ENCODE results near the gene PDE1A. TPM values are rescaled to one million over a fixed set of nuclear protein-coding genes. Genes with fewer than 3 reads are reported as not detected.

PDE1A gene
- total RNA-seq, 1 donor from 2014 or later: 4.8 TPM

DNA sequence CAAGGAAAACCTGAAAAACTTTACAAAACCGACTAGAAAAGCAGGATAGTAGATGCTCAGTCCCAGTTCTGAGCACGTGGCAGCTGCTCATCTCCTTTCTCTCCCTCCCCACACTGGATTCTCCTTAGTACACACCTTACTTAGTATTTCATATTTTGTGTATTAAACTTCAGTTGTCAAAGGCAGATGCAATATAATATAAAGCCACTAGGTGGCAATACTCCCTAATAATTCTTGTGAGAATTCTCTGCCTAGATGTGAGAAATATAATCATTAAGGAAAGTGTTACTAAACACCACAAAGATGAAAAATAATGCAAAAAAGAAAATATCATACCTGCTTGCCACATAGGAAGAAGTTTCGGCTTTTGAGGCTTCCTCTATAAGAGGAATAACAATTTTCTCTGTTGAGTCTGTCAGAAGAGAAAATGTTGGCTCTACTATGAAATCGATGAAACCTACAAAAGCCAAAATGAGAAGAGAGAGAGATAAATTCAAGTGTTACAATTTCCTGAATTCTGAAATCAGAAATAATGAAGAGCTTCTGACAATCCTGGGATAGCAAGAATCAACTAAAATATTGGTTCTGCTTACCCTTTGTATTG is 240.6 kb downstream of the PDE1A start:
- Histone ChIP-seq H3K36me3 (peaks cover 4 to 14% of the 10 kb centered on the region in 2 donors), H3K4me3 (no peak overlapping the region), H3K9me3 (peaks cover 0 to 20% of the 10 kb centered on the region in 2 donors), H3K27ac (no peak overlapping the region), H3K27me3 (no peaks in the 10 kb centered on the region), H3K4me1 (no peaks in the 10 kb centered on the region)
- intact Hi-C loops (cut with DNase I): loop anchor here (1.0 kb wide), 1 partner anchor 465 kb away; no protein-coding TSS in a partner anchor
- DNase-seq (ENCODE audit: low spot score in 2 of 2): no peak
- TF ChIP-seq, protein P1, sequence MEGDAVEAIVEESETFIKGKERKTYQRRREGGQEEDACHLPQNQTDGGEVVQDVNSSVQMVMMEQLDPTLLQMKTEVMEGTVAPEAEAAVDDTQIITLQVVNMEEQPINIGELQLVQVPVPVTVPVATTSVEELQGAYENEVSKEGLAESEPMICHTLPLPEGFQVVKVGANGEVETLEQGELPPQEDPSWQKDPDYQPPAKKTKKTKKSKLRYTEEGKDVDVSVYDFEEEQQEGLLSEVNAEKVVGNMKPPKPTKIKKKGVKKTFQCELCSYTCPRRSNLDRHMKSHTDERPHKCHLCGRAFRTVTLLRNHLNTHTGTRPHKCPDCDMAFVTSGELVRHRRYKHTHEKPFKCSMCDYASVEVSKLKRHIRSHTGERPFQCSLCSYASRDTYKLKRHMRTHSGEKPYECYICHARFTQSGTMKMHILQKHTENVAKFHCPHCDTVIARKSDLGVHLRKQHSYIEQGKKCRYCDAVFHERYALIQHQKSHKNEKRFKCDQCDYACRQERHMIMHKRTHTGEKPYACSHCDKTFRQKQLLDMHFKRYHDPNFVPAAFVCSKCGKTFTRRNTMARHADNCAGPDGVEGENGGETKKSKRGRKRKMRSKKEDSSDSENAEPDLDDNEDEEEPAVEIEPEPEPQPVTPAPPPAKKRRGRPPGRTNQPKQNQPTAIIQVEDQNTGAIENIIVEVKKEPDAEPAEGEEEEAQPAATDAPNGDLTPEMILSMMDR (IDR thresholded peaks at IDR 0.05): peak; percentile 68 to 83 (median 79)

DNA sequence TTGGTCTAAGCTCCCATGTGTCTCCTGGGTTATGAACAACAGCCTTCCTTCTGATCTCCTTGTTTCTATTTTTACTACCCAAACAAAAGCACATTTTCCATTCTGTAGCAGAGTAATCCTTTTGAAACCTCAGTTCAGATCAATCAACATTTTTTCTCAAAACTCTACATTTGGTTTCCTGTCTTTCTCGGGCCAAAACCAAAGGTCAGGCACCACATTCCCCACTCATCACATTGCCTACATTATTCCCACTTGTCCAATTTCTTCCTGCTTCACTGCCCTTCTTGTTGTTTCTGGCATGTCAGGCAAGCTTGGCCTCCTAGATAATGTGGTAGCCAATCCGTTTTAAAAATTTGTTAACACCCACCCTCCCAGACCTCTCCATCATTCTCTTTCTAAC is 244.4 kb downstream of the PDE1A start:
- TF ChIP-seq, protein P1 (IDR thresholded peaks at IDR 0.05): no peak
- DNase-seq (ENCODE audit: low spot score in 2 of 2): no peak
- Histone ChIP-seq H3K27me3 (no peaks in the 10 kb centered on the region), H3K4me3 (no peak overlapping the region), H3K27ac (no peak overlapping the region), H3K36me3 (peaks cover 4 to 14% of the 10 kb centered on the region in 2 donors), H3K9me3 (peaks cover 0 to 20% of the 10 kb centered on the region in 2 donors), H3K4me1 (no peaks in the 10 kb centered on the region)
- intact Hi-C loops (cut with DNase I): no loop called here

DNA sequence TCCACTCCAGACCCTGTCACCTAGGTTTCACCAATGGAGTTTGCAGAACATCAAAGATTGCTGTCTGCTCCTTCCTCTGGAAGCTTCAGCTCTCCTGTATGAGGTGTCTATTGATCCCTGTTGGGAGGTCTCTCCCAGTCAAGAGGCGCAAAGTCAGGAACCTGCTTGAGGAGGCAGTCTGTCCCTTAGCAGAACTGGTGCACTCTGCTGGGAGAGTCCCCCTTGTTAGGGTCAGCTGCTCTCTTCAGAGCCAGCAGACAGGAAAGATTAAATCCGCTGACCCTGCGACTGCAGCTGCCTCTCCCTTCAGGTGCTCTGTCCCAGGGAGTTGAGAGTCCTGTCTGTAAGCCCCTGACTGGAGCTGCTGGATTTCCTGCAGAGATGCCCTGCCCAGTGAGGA is 245.5 kb downstream of the PDE1A start:
- Histone ChIP-seq H3K27me3 (no peaks in the 10 kb centered on the region), H3K4me1 (no peaks in the 10 kb centered on the region), H3K9me3 (peaks cover 0 to 20% of the 10 kb centered on the region in 2 donors), H3K36me3 (peaks cover 4 to 14% of the 10 kb centered on the region in 2 donors), H3K4me3 (no peak overlapping the region), H3K27ac (no peak overlapping the region)
- intact Hi-C loops (cut with DNase I): no loop called here
- no peak for DNase-seq (ENCODE audit: low spot score in 2 of 2)
- TF ChIP-seq, protein P1 (IDR thresholded peaks at IDR 0.05): no peak

DNA sequence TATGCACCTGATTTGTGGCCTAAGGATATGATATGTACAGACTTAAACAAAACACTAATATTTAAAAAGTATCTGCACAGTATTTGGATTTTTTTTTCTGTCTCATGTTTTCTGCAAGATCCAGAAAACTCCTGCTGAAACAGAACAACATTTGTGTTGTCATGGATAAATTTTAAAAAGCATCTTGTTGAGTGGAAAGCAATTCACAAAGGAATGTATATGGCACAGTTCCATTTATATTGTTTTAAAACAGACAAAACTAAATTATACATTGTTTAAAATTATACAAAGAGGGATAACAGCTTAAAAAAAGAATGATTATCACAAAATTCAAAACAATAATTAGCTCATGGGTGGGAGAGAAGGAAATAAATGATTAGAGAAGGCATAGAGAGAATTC is 247.7 kb downstream of the PDE1A start:
- intact Hi-C loops (cut with DNase I): no loop called here
- Histone ChIP-seq H3K27me3 (no peaks in the 10 kb centered on the region), H3K9me3 (peaks cover 0 to 16% of the 10 kb centered on the region in 2 donors), H3K36me3 (peaks cover 0 to 5% of the 10 kb centered on the region in 2 donors), H3K4me1 (no peaks in the 10 kb centered on the region), H3K27ac (no peak overlapping the region), H3K4me3 (no peak overlapping the region)
- TF ChIP-seq, protein P1 (IDR thresholded peaks at IDR 0.05): no peak
- DNase-seq (ENCODE audit: low spot score in 2 of 2): no peak

DNA sequence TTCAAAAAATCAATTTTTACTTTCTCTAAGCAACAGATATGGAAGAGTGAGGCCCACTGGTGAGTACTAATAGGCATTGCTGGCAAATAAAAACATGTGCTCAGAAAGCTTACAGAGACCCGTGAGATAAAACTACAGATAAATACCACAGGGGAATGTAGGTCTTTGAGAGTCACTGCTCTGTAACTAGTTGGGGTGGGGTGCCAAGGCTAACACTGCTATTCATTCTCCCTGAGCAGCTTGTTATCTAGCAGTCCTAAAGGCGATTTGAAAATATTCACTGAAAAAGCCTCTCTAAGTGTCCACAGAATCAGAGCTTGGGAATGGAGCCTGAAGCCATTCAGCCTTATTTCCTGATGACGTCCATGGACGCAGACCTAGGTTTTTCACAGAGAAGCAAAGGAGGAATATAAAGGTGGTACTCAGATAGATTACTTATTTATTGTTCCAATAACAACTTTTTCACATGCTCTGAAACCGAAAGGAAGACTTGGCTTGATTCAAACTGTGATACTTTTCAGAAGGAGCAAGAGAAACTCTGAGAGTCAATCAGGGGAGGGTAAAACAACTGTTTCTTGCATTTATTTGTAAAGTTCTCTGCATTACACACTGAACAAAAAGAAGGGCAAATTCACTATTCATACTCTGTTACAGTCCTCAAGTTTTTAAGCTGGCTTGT is 252.8 kb downstream of the PDE1A start:
- TF ChIP-seq, protein P1 (IDR thresholded peaks at IDR 0.05): no peak
- intact Hi-C loops (cut with DNase I): no loop called here

More for the DNA sequence above, 252.8 kb downstream of the PDE1A start:
- Histone ChIP-seq H3K36me3 (no peaks in the 10 kb centered on the region), H3K9me3 (no peaks in the 10 kb centered on the region), H3K27ac (no peak overlapping the region), H3K4me3 (no peak overlapping the region), H3K4me1 (no peaks in the 10 kb centered on the region), H3K27me3 (no peaks in the 10 kb centered on the region)
- no peak for DNase-seq (ENCODE audit: low spot score in 2 of 2)
